ENCODE data around the gene RIN1. TPM values are rescaled to one million over a fixed set of nuclear protein-coding genes. Genes with fewer than 3 reads are reported as not detected.

Gene RIN1
- polyA plus RNA-seq, 3 donors = 6.1 to 15.4 (median 7.6) TPM

- Histone ChIP-seq H3K36me3 (replicated peaks in 1 of 2; ENCODE audit: control insufficient read depth in 1 of 2, insufficient read depth in 2 of 2, low read length in 2 of 2) (no peaks in the 10 kb centered on the region), H3K27me3 (ENCODE audit: control insufficient read depth in 2 of 2, insufficient read depth in 2 of 2, low read length in 2 of 2) (peaks cover 0 to 19% of the 10 kb centered on the region in 2 donors), H3K4me2 (replicated peaks; ENCODE audit: extremely low read depth, low read length, poor library complexity, severe bottlenecking) (no peak overlapping the region), H3K4me3 (replicated peaks in 1 of 3; ENCODE audit: low read depth in 2 of 3, low read length in 3 of 3) (no peak overlapping the region), H3K4me1 (ENCODE audit: control insufficient read depth in 1 of 2, insufficient read depth in 2 of 2, low read length in 2 of 2) (peaks cover 12% of the 10 kb centered on the region in 2 donors), H3K27ac (ENCODE audit: low read depth in 1 of 2, low read length in 2 of 2) (no peak overlapping the region), H3K9me3 (replicated peaks in 1 of 2; ENCODE audit: control insufficient read depth in 1 of 2, insufficient read depth in 1 of 2, low read length in 2 of 2) (no peaks in the 10 kb centered on the region), H3K79me2 (ENCODE audit: insufficient read depth, low read length) (no peaks in the 10 kb centered on the region), H2AFZ (ENCODE audit: insufficient read depth, low read depth, low read length, poor library complexity, severe bottlenecking) (no peak overlapping the region), H3K9ac (ENCODE audit: insufficient read depth, low read length, poor library complexity, severe bottlenecking) (no peak overlapping the region), H4K20me1 (ENCODE audit: insufficient read depth, low read length) (no peaks in the 10 kb centered on the region)
- intact Hi-C loops (cut with micrococcal nuclease) = no loop called here
- peaks cover 0 to 8% (median 1%) of the 10 kb centered on the region in 7 donors for H3K9me3 Mint-ChIP-seq
- H3K36me3 Mint-ChIP-seq = no peaks in the 10 kb centered on the region
- peaks cover 14 to 22% (median 18%) of the 10 kb centered on the region in 3 donors for H3K27me3 Mint-ChIP-seq (ENCODE audit: low read depth in 3 of 3)
- no peak for TF ChIP-seq CTCF (IDR thresholded peaks at IDR 0.05)
- H3K4me3 Mint-ChIP-seq = no peak overlapping the region
- 100% methylated on average over 1 of the region's 8 CpGs for WGBS (ENCODE audit: insufficient coverage)
- peaks cover 4% of the 10 kb centered on the region for H3K4me1 Mint-ChIP-seq
- no peak for DNase-seq
- H3K27ac Mint-ChIP-seq = no peak overlapping the region
Measured at GRCh38 chr11:66366844-66367477, 30.7 kb upstream of the RIN1 start.

- no peak overlapping the region for H3K4me2 ChIP-seq (replicated peaks; ENCODE audit: extremely low read depth, low read length, poor library complexity, severe bottlenecking)
- no peak overlapping the region for H3K4me3 Mint-ChIP-seq
Measured at GRCh38 chr11:66365711-66366619, 29.7 kb upstream of the RIN1 start.

More at GRCh38 chr11:66365711-66366619, 29.7 kb upstream of the RIN1 start:
- Histone ChIP-seq H3K9me3 (replicated peaks in 1 of 2; ENCODE audit: control insufficient read depth in 1 of 2, insufficient read depth in 1 of 2, low read length in 2 of 2) (no peaks in the 10 kb centered on the region), H3K4me3 (replicated peaks in 1 of 3; ENCODE audit: low read depth in 2 of 3, low read length in 3 of 3) (no peak overlapping the region), H3K27ac (ENCODE audit: low read depth in 1 of 2, low read length in 2 of 2) (no peak overlapping the region), H3K9ac (ENCODE audit: insufficient read depth, low read length, poor library complexity, severe bottlenecking) (no peak overlapping the region), H3K27me3 (ENCODE audit: control insufficient read depth in 2 of 2, insufficient read depth in 2 of 2, low read length in 2 of 2) (peaks cover 0 to 10% of the 10 kb centered on the region in 2 donors), H2AFZ (ENCODE audit: insufficient read depth, low read depth, low read length, poor library complexity, severe bottlenecking) (no peak overlapping the region), H3K36me3 (replicated peaks in 1 of 2; ENCODE audit: control insufficient read depth in 1 of 2, insufficient read depth in 2 of 2, low read length in 2 of 2) (no peaks in the 10 kb centered on the region), H4K20me1 (ENCODE audit: insufficient read depth, low read length) (no peaks in the 10 kb centered on the region), H3K4me1 (ENCODE audit: control insufficient read depth in 1 of 2, insufficient read depth in 2 of 2, low read length in 2 of 2) (peaks cover 2 to 3% of the 10 kb centered on the region in 2 donors), H3K79me2 (ENCODE audit: insufficient read depth, low read length) (no peaks in the 10 kb centered on the region)
- intact Hi-C loops (cut with micrococcal nuclease) = no loop called here
- peak overlapping the region in 1 of 7 donors; percentile 30 for H3K27ac Mint-ChIP-seq
- no peaks in the 10 kb centered on the region for H3K36me3 Mint-ChIP-seq
- H3K4me1 Mint-ChIP-seq = peaks cover 3% of the 10 kb centered on the region
- peaks cover 12 to 19% (median 12%) of the 10 kb centered on the region in 3 donors for H3K27me3 Mint-ChIP-seq (ENCODE audit: low read depth in 3 of 3)
- WGBS (ENCODE audit: insufficient coverage) = 97% methylated on average over 9 of the region's 14 CpGs
- DNase-seq = no peak
- TF ChIP-seq CTCF (IDR thresholded peaks at IDR 0.05) = no peak
- H3K9me3 Mint-ChIP-seq = peaks cover 0 to 7% (median 1%) of the 10 kb centered on the region in 7 donors

Data from CD14-positive monocyte (primary cell).